Measurements from ENCODE around the gene OTP. TPM values are rescaled to one million over a fixed set of nuclear protein-coding genes. Genes with fewer than 3 reads are reported as not detected.
A peak's percentile ranks its signal among the peaks of the same experiment; 100 is the strongest.

The OTP gene
- total and polyA plus RNA-seq, 2 donors (not counting 1 experiment from before 2014, with no cell fraction given): not detected

DNA sequence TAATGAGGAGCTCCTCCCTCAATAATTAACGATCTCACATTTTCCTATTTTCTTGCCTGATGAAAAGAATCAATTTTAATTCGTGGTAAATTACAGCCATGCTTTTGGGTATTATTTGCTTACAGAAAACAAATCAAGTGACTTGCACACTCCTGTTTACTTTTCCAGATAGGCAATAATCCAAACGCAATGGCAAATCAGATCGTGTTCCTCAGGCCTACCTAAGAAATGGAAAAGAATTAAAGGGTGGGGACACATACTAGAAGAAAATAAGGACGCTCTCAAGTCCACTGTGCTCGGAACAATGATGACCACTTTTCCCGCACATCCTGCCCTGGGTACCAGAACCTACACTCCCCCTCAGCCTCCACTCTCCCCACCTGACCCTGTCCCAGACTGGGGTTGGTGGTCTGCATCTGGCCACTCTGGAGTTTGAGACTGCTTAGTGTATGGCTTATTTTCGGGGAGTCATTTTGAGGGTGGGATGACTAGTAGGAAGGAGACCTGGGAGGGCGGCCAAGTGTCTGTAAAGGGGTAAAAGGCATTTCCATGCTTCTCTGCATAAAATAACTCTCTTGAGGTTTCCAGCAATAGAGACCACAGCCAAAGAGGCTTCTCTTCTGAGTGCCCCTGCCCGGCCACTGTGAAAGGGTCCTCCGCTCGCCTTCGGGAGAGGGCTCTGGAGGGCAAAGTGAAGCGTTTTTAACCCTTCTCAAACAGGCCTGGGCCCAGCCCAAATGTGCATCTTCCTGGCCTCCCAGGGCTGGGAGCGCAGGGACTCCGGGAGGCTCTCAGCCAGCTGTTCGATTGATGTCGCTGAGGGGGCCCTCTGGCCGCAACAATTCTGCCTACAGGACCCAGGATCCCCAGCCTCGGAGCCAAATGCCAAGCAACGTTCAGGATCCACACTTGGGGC is 4.5 kb upstream of the OTP start:
- H3K9ac ChIP-seq (ENCODE audit: insufficient read depth, low read length): no peak overlapping the region
- no peak for DNase-seq (ENCODE audit: low read depth in 2 of 2)
- peaks cover 2% of the 10 kb centered on the region for H4K20me1 ChIP-seq (ENCODE audit: control insufficient read depth, extremely low read depth, insufficient read depth, low read length)
- H3K9me3 ChIP-seq (ENCODE audit: control insufficient read depth, insufficient read depth, low read depth, low read length): no peaks in the 10 kb centered on the region
- no peak overlapping the region for H3K4me3 ChIP-seq (replicated peaks in 1 of 4; ENCODE audit: control extremely low read depth in 1 of 4, insufficient read depth in 1 of 4, low read depth in 3 of 4, low read length in 4 of 4)
- H3K4me2 ChIP-seq (ENCODE audit: extremely low read depth, insufficient read depth, low read length): no peak overlapping the region
- H2AFZ ChIP-seq (ENCODE audit: low read length): no peak overlapping the region
- H3K27ac ChIP-seq (ENCODE audit: insufficient read depth, low read length): no peak overlapping the region
- H3K4me1 ChIP-seq (ENCODE audit: control insufficient read depth, extremely low read depth, insufficient read depth, low read length): no peaks in the 10 kb centered on the region
- TF ChIP-seq, protein P1, sequence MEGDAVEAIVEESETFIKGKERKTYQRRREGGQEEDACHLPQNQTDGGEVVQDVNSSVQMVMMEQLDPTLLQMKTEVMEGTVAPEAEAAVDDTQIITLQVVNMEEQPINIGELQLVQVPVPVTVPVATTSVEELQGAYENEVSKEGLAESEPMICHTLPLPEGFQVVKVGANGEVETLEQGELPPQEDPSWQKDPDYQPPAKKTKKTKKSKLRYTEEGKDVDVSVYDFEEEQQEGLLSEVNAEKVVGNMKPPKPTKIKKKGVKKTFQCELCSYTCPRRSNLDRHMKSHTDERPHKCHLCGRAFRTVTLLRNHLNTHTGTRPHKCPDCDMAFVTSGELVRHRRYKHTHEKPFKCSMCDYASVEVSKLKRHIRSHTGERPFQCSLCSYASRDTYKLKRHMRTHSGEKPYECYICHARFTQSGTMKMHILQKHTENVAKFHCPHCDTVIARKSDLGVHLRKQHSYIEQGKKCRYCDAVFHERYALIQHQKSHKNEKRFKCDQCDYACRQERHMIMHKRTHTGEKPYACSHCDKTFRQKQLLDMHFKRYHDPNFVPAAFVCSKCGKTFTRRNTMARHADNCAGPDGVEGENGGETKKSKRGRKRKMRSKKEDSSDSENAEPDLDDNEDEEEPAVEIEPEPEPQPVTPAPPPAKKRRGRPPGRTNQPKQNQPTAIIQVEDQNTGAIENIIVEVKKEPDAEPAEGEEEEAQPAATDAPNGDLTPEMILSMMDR (conservative IDR thresholded peaks at IDR 0.05 in 1 of 2, IDR thresholded peaks at IDR 0.05 in 1 of 2; ENCODE audit: low read depth in 1 of 2, low read length in 2 of 2): no peak
- TF ChIP-seq EZH2 (IDR thresholded peaks at IDR 0.05; ENCODE audit: low read length, missing control alignments): peak; percentile 86
- H3K27me3 ChIP-seq (ENCODE audit: control insufficient read depth, insufficient read depth, low read length): peaks cover 74% of the 10 kb centered on the region
- H3K36me3 ChIP-seq (ENCODE audit: control insufficient read depth, insufficient read depth, low read length): no peaks in the 10 kb centered on the region
- no peaks in the 10 kb centered on the region for H3K79me2 ChIP-seq (ENCODE audit: control insufficient read depth, insufficient read depth, low read length)

GRCh38 chr5:77641963-77642737 is 3.6 kb upstream of the OTP start:
- Histone ChIP-seq H2AFZ (ENCODE audit: low read length) (no peak overlapping the region), H3K9ac (ENCODE audit: insufficient read depth, low read length) (no peak overlapping the region), H3K4me2 (ENCODE audit: extremely low read depth, insufficient read depth, low read length) (no peak overlapping the region), H3K27me3 (ENCODE audit: control insufficient read depth, insufficient read depth, low read length) (peaks cover 83% of the 10 kb centered on the region), H3K27ac (ENCODE audit: insufficient read depth, low read length) (no peak overlapping the region), H3K4me3 (replicated peaks in 1 of 4; ENCODE audit: control extremely low read depth in 1 of 4, insufficient read depth in 1 of 4, low read depth in 3 of 4, low read length in 4 of 4) (no peak overlapping the region), H4K20me1 (ENCODE audit: control insufficient read depth, extremely low read depth, insufficient read depth, low read length) (peaks cover 2% of the 10 kb centered on the region), H3K36me3 (ENCODE audit: control insufficient read depth, insufficient read depth, low read length) (no peaks in the 10 kb centered on the region), H3K9me3 (ENCODE audit: control insufficient read depth, insufficient read depth, low read depth, low read length) (no peaks in the 10 kb centered on the region), H3K4me1 (ENCODE audit: control insufficient read depth, extremely low read depth, insufficient read depth, low read length) (no peaks in the 10 kb centered on the region), H3K79me2 (ENCODE audit: control insufficient read depth, insufficient read depth, low read length) (no peaks in the 10 kb centered on the region)
- DNase-seq (ENCODE audit: low read depth in 2 of 2): no peak
- no peak for TF ChIP-seq EZH2 (IDR thresholded peaks at IDR 0.05; ENCODE audit: low read length, missing control alignments)
- TF ChIP-seq, protein P1 (conservative IDR thresholded peaks at IDR 0.05 in 1 of 2, IDR thresholded peaks at IDR 0.05 in 1 of 2; ENCODE audit: low read depth in 1 of 2, low read length in 2 of 2): no peak

GRCh38 chr5:77641397-77641943 is 3.0 kb upstream of the OTP start:
- Histone ChIP-seq H3K9me3 (ENCODE audit: control insufficient read depth, insufficient read depth, low read depth, low read length) (no peaks in the 10 kb centered on the region), H3K79me2 (ENCODE audit: control insufficient read depth, insufficient read depth, low read length) (no peaks in the 10 kb centered on the region), H4K20me1 (ENCODE audit: control insufficient read depth, extremely low read depth, insufficient read depth, low read length) (peaks cover 2% of the 10 kb centered on the region), H3K27me3 (ENCODE audit: control insufficient read depth, insufficient read depth, low read length) (peaks cover 87% of the 10 kb centered on the region), H3K36me3 (ENCODE audit: control insufficient read depth, insufficient read depth, low read length) (no peaks in the 10 kb centered on the region), H3K4me3 (replicated peaks in 1 of 4; ENCODE audit: control extremely low read depth in 1 of 4, insufficient read depth in 1 of 4, low read depth in 3 of 4, low read length in 4 of 4) (no peak overlapping the region), H3K4me1 (ENCODE audit: control insufficient read depth, extremely low read depth, insufficient read depth, low read length) (no peaks in the 10 kb centered on the region), H3K4me2 (ENCODE audit: extremely low read depth, insufficient read depth, low read length) (no peak overlapping the region), H3K9ac (ENCODE audit: insufficient read depth, low read length) (no peak overlapping the region), H3K27ac (ENCODE audit: insufficient read depth, low read length) (no peak overlapping the region), H2AFZ (ENCODE audit: low read length) (no peak overlapping the region)
- peak; percentile 56 for TF ChIP-seq EZH2 (IDR thresholded peaks at IDR 0.05; ENCODE audit: low read length, missing control alignments)
- TF ChIP-seq, protein P1 (conservative IDR thresholded peaks at IDR 0.05 in 1 of 2, IDR thresholded peaks at IDR 0.05 in 1 of 2; ENCODE audit: low read depth in 1 of 2, low read length in 2 of 2): no peak
- no peak for DNase-seq (ENCODE audit: low read depth in 2 of 2)
